NCI-H345 (cell line): Measurements from ENCODE around the gene ID3.

Experiments
- DNase-seq: peaks from one replicate; lab custom pipeline; 2025; lab: John Stamatoyannopoulos, UW

ID3 gene, protein sequence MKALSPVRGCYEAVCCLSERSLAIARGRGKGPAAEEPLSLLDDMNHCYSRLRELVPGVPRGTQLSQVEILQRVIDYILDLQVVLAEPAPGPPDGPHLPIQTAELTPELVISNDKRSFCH

DNA sequence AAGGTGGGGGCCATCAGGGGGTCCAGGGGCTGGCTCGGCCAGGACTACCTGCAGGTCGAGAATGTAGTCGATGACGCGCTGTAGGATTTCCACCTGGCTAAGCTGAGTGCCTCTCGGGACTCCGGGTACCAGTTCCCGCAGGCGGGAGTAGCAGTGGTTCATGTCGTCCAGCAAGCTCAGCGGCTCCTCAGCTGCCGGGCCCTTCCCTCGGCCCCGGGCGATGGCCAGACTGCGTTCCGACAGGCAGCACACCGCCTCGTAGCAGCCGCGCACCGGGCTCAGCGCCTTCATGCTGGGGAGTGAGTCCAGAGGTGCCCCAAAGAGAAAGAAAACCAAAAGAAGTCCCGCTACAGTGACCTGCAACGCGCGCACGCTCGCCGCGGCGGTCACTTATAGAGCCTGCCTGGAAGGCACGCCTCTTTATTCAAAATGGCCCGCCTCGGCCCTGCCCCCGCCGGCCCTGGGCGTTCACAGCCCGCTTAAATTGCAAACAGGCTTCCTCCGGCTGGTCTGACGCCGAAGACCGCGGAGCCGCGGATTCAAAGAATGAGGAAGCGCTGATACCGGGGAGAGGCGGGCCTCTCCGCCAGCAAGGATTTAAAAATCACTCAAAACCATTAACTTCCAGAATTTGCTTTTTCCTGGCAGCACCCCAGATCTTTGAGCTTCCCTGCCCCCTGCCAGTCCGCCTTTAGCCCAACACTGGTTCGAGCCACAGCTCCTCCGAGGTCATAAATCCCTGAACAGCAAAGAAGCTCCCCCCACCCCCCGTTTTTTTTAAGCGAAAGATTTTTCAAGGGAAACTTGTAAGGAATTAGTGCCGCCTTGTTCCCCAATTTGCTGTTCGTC is at the start of gene ID3:
Gene ID3 (minus strand): TSS at position 366 of the 849 bp plus-strand sequence. CDS start 75 bp downstream, at position 291.
- peak; percentile 94 for DNase-seq

DNA sequence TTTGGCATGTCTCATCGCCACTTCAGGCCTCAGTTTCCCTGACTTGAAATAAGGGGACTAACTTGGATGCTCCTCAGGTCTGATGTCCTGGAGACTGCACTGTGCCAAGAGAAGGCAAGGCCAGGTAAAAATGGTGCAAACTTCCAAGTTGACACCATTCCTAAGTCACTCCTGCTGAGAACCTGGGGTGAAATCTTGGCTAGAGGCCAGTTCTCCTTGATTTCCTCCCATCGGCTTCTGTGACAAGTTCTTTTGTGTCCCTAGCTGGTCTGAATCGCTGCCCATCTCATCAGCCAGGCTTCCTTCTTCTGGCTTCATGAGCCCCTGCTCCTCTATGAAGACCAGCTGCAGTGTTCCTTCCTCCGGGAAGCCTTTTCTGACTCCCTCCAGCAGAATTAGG is 48.6 kb upstream of the ID3 start:
- no peak for DNase-seq

DNA sequence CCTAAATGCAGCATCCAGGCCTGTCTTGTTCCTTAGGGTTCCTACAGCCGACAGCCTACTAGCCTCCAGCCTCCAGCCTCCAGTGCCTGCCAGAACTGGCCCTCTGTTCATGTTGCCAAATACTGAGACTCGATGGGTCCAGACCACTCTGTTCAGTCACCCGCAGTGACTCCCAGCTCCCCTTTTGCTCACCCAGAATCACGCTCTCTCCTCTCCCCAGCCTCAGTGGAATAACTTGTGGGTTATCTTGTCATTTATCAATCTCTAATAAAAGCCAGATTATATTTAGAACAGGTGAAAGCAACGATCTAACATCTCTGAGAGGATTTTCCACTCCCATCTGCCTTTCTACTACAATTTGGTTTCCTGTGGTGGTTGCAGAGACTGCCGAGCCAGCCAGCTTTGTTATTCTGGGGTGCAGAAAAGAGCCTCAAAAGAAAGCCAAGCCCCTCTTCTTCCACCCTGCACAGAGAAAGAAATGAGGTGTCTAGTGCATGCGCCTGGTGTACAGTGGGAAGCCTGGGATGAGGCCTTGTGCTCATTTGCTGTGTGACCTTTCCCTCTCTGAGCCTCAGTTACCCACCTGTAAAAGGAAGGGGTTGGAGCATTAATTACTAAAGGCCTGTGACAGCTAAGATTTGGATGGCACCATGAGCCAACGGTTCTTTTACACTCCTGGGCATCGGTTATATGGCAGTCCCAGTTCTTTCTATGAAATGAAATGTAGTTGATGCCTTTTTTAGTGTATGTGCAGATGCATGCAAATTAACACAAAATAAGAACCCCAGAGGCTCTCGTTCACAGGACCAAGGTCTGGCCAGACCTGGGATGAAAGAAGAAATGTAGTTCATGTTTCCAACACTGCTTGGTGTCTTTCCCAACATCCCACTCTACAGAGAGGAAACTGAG is 42.9 kb upstream of the ID3 start:
- DNase-seq = no peak

DNA sequence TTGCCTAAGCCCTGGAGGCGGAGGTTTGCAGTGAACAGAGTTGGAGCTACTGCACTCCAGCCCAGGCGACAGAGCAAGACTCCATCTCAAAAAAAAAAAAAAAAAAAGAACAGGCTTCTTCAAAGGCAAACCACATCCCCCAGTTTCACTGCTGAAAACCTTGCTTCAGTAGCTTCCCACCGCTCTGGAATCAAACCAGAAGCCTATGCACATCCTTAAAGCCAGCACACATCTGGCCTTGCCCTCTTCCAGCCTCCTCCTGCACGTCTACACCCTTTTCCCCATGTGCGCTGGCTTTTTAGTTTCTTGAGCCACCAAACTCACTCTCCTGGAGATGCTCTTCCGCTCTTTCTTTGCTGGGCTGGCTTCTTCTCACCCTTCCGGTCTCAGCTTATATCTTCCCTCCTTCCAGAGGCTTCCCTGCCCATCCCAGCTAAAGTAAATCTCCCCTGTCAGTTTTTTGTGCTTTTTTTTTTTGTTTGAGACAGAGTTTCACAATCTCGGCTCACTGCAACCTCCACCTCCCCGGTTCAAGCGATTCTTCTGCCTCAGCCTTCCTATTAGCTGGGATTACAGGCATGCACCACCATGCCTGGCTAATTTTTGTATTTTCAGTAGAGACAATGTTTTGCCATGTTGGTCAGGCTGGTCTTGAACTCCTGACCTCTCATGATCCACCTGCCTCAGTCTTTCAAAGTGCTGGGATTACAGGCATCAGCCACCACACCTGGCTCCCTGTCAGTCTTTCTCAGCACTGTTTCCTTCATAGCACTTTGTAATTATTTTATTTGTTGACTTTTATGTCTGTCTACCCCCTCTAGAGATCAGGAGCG is 42.0 kb upstream of the ID3 start:
- DNase-seq = no peak

DNA sequence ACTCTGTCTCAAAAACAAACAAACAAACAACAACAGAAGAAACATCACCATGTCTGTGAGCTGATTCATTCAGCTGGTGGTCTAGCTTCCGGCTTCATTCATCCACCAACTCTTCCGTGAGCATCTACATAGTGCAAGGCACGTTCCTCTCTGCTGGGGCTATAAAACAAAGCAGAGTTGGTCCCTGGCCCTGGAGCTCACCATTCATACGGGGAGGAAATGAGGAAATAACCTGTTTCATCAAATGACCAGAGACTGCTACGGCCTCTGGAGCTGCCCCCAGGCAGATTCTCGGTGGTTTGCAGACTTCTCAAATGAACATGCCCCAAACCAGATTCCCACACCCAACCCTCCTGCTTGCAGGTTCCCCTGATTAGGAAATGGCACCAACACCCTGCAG is 41.0 kb upstream of the ID3 start:
- DNase-seq = no peak

DNA sequence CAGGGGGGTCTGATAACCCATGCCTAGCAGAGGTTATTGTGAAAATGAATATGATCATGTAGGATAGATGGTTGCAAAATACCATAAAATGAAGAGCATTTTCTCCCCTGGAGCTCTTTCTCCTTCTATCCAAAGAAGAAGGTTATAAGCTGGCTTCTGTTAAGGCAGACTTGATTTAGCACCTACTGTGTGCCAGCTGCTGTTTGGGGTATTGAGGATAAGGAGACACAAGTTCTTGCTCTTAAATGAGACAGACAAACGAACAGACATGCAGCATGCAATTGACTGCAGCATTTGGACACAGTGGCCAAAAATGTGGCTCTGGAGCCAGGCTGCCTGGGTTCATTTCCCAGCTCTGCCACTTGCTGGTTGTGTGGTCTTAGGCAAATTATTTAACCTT is 39.8 kb upstream of the ID3 start:
- no peak for DNase-seq

DNA sequence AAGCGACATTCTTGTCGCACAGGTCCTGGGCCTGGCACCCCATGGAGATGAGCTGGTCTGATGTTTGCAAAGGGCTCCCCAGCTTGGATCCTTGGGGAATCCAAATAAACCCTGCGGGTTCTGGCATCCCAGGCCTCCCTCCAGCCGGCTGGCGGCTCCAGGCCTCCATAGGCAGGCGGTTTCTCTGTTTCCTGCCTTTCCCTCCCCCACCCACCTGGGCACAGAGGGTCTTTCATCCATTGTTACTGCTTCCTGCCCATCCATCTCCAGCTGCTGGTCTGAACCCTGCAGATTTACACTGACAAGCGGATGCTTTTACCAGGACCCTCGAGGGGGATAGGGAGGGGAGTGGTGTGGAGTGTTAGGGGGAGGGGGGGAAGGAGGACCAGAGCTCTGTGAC is 39.1 kb upstream of the ID3 start:
- DNase-seq = peak; percentile 81

DNA sequence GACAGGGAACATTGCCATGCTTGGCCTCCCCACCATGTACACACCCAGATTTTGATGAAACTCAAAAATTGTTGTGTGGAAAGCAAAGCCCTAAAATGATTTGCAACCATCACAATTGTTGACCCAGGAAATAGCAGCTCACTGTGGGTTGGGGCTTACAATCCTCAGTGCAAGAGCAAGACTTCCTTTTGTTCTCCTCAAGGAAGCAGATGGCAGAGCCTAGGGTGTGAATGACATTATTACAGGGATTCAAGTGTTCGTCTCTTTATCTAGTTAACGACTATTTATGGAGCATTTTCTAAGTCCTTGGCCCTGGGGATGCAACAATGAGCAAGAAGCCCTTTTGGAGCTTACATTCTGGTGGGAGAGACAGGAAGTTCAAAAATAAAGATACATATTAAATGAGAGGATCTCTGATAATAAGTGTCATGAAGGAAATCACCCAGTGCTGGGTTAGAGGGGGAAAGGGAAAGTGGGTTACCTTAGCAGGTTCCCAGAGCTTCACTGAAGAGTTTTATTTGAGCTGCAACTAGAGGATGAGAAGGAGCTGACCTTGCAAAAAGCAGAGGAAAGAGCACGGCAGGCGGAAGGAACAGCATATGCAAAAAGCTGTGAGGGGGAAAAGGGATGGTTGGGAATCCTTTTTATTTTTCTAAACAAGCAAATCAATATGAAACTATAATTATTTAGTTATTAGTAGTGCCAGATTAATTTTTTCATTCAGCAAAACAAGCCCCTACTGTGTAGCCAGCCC is 38.5 kb upstream of the ID3 start:
- DNase-seq = no peak

DNA sequence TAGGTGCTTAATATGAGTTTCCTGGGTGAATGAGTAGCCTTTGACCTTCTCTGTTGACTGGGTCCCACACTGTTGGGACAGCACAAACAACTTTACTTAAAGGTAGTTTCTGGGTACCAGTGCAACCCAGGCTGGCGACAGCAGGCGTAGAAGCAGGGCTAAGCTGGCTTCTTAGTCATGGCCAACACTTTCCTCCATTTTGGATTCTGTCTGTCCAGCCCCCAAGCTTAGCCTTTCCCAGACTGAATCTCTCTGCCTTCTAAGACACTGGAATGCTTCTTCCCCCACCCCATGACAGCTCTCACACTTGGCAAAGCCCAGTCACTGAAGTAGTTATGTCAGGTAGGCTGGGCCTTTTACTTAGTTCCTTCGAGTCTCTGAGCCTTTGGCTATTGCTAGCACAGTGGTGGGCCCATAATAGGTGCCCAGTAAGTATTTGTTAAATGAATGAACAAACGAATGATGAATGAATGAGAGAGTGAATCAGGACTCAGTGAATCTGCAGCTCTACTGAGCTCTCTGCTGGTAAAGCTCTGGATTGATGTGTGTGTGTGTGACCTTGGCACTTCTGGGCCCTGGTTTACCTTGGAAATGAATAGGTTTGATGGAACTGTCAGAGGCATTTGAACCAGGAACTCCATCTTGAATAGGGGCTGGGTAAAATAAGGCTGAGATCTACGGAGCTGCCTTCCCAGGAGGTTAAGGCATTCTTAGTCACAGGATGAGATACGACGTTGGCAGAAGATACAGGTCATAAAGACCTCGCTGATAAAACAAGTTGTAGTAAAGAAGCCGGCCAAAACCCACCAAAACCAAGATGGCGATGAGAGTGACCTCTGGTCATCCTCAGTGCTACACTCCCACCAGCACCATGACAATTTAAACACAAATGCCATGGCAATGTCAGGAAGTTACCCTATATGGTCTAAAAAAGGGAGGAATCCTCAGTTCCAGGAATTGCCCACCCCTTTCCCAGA is 37.4 kb upstream of the ID3 start:
- DNase-seq = no peak

DNA sequence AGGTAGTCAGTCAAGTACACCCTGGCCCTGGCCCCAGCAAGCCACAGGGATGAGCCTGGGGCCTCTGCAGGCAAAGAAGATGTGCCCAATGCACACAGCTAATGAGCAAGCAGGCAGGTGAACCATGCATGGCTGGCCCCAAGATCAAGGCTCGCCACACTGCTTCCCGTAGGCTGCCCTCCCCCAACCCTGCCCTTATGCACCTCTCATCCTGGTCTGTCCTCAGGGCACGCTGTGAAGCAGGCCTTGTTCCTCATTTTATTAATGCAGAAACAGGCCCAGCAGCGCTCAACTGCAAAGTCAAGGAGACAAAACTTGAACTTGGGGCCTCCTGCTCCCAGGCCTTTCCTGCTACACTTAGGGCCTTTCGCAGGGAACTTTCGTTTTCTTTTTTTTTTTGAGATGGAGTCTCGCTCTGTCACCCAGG is 35.6 kb upstream of the ID3 start:
- DNase-seq = no peak

DNA sequence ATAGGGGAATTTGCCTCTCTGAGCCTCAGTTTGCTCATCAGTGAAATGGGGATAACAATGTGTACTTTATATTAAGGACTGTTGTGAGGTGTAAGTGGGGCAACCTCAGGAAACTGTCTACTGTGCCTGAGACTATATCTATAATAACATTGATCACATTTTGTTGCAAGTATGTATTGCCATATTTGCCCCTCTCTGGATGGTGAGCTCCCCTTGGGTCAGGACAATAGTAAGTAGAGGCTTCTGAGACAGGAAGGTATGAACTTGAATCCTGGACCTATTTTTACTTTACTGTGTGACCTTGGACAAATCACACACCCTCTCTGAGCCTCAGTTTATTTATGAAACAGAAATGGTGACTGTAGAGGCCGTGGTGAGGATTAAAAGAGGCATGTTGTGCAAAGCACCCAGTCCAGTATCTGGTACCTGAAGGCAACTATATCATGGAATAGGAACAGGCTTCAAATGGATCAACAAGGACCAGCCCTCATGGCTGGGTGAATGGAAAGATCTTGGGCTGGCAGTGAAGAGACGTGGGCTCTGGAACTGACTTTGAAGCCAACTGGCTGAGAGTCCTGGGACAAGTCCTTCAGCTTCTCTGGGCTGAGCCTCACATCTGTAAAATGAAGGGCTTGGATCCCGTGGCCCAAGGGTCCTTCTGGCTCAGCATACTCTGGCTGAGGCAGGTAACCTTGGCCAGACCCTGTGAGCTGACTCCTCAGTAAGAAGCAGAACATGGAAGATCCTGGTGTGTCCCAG is 35.0 kb upstream of the ID3 start:
- DNase-seq = no peak

DNA sequence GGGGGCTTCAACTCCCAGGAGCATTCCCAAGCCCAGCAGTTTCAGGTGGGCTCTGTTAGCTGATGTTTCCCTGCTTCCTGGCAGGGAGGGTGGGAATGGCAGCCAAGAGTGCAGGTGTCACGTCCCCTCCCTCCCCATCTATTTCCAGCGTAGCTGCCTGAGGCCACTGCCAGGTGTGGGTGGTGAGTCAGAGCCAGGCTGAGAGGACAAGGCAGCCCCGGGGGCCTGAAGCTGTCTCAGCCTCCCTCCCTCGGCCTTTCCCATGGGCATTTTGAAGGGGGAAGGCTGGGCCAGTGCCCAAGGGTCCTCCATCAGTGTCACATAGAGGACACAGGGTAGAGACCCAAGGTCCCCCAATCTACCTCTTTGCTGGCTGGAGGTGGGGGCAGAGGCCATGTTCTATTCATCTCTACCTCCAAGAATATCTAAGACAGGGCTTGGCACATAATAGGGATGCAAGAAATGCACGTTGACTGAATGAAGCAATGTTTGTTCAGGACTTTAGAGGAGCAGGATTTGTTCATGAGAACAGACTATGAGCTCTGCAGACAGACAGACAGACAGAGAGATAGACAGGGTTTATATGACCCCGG is 34.4 kb upstream of the ID3 start:
- peak; percentile 85 for DNase-seq

DNA sequence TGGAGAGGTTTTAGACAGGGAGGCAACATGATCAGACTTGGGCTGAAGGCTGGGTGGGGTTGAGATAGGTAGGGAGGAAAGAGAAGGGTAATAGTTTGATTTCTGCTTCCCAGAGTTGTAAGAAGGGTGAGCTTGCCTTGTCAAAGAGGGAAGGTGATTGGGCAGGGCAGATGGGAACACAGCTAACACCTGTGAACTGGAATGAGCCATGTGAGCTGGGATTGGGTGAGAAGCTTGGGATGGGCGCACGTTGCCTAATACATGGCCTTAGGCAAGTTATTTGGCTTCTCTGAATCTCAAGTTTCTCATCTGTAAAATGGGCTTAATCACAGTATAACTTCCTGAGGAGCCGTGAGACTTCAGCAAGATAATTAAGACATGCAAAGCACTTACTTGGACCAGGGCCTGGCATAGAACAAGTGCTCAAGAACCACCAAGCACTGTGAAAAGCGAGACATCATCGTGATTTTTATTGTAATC is 33.8 kb upstream of the ID3 start:
- DNase-seq = no peak

DNA sequence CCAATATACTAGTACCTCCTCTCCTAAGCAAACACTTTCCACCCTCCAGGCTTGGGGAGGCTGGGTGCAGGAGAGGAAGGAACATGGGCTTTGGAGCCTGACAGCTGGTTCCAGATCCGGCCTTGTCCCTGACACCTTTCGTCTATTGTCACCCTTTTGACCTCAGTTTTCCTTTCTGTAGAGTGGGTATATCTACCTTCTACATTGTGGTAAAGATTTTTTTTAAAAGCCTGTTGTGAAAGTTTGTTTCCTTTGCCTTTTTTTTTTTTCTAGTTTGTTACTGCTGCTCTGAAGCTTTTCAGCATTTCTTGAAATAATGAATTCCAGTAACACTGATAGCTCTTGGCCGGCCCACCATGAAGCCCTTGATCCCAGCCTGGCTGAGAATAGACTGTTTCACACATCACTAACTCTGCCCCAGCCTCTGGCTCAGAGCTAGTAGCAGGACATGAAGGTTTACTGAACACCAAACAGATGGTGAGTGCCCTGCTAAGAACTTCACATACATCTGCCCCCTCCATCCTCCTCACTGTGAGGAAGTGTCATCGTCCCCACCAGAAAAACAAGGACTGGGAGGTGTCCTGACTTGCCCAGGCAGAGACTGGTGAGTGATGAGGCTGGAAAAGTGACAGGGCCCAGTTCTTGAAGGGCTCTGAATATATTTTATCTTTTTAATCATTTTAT is 33.0 kb upstream of the ID3 start:
- DNase-seq = peak; percentile 48

DNA sequence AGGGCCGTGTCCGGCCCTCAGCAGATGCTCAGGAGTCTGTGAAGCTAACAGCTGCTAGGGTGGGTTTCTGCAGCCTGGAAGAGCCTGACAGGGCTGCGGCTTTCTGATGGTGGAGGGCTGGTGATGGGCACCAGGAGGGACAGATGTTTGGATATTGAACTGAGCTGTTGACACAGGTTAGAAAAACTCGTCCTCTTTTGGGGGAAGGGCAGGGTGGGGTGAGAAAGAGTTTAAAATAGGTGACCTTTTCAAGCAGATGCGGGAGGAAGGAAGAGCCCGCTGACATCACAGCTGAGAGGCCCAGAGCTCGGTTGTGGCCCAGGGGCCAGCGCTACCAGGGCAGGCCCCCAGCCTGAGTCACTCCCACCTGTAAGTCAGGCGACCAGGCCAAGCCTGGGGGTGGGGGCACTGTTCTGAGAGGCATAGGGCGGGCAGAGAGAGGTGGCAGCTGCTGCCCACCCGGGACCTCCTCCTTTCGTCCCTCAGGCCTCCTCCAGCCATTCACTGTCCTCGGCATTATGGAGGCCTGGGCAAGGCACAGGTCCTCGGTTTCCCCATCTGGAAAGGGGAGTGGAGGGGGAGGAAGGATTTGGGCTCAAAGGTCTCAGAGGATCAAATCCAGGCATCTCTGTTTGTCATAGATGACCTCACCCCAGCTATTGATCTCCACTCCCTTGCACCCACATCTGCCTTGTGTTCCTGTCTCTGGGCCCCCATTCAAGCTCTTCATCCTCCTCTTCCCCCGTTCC is 32.3 kb upstream of the ID3 start:
- DNase-seq = no peak

DNA sequence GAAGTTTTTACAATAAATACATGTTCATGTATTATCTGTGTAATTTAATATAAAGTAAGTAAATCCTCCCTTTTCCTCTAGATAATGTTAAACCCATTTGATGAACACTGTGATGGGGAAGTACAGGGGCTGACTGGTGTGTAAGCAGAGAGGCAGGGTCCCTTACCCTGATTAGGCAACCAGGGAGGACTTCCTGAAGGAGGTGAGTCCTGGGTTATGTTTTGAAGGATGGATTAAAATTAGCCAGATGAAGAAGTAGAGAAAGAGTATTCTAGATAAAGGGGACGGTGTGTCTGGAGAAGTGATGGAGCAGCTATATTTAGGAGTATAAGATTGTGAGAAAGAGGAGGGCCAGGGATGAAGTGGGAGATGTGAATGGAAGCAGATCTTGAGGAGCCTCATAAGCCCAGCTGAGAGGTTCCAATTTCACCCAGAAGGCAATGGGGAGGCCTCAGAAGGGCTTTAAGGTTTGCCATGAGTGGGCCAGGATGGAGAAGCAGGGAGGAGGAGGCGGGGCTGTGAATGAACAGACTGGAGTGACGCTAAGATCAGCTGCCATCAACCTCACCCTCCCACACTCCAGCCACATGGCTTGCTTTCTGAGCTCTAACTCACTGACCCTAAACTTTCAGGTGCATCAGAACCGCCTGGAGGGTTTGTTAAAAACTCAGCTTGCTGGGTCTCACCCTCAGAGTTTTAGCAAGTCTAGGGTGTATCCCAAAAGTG is 30.9 kb upstream of the ID3 start:
- no peak for DNase-seq

DNA sequence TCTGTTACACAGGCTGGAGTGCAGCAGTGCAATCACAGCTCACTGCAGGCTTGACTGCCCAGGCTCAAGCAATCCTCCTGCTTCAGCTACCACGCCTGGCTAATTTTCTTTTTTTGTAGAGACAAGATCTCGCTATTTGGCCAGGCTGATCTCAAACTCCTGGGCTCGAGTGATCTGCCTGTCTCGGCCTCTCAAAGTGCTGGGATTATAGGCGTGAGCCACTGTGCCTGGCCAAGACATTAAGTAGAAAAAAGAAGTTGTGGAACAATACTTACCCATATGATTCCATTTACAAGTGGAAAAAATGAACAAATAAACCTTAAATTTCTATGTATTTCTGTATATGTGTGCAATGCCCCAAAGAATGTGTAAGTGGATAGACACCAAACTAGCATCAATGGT is 30.3 kb upstream of the ID3 start:
- no peak for DNase-seq
